WERI-Rb-1 (cell line): Measurements from ENCODE around the gene GPATCH8.

Experiments used
- DNase-seq: peaks from one replicate; pipeline ENCODE4 v3.0.0-alpha.2; 2020
- H3K27ac ChIP-seq: fragments of 250-450 bp; sonication (Bioruptor Pico); 2 replicates; pipeline ENCODE4 v1.5.1; 2020; ENCODE audit warnings: mild to moderate bottlenecking, moderate library complexity
- H3K27me3 ChIP-seq: fragments of 250-450 bp; sonication (Bioruptor Pico); 2 replicates; pipeline ENCODE4 v1.5.1; 2021; ENCODE audit warnings: mild to moderate bottlenecking, low read depth, moderate library complexity; ENCODE audit not compliant: insufficient read depth, severe bottlenecking
- H3K36me3 ChIP-seq: fragments of 250-450 bp; sonication (Bioruptor Pico); 2 replicates; pipeline ENCODE4 v1.5.1; 2020; ENCODE audit warnings: mild to moderate bottlenecking, moderate library complexity
- H3K4me3 ChIP-seq: 2 replicates; pipeline ENCODE4 v1.5.1; 2011; ENCODE audit warnings: low read depth, mild to moderate bottlenecking, control low read depth, low read length
- H3K9me3 ChIP-seq: fragments of 250-450 bp; sonication (Bioruptor Pico); 2 replicates; pipeline ENCODE4 v1.5.1; 2021; ENCODE audit warnings: mild to moderate bottlenecking, moderate library complexity; ENCODE audit not compliant: severe bottlenecking
- CTCF ChIP-seq: IDR thresholded peaks from 2 replicates; pipeline ENCODE4 v1.5.1; 2011; ENCODE audit warnings: low read depth, mild to moderate bottlenecking, control low read depth, inconsistent platforms, low read length

GPATCH8 gene

GRCh38 chr17:44451016-44451627 lies 52.1 kb downstream of the GPATCH8 start:
- no peak for TF ChIP-seq CTCF
- no peak overlapping the region for H3K4me3 ChIP-seq
- H3K27ac ChIP-seq = no peak overlapping the region
- H3K27me3 ChIP-seq = no peaks in the 10 kb centered on the region
- peaks cover 17% of the 10 kb centered on the region for H3K36me3 ChIP-seq
- H3K9me3 ChIP-seq = no peaks in the 10 kb centered on the region
- no peak for DNase-seq

GRCh38 chr17:44448412-44448811 lies 54.8 kb downstream of the GPATCH8 start:
- peaks cover 9% of the 10 kb centered on the region for H3K36me3 ChIP-seq
- no peak overlapping the region for H3K27ac ChIP-seq
- TF ChIP-seq CTCF = no peak
- no peaks in the 10 kb centered on the region for H3K9me3 ChIP-seq
- H3K27me3 ChIP-seq = no peaks in the 10 kb centered on the region
- DNase-seq = no peak
- H3K4me3 ChIP-seq = no peak overlapping the region

GRCh38 chr17:44444735-44445105 lies 58.5 kb downstream of the GPATCH8 start:
- DNase-seq = no peak
- Histone ChIP-seq H3K27ac (no peak overlapping the region), H3K36me3 (peaks cover 5% of the 10 kb centered on the region), H3K4me3 (no peak overlapping the region), H3K9me3 (no peaks in the 10 kb centered on the region), H3K27me3 (no peaks in the 10 kb centered on the region)
- no peak for TF ChIP-seq CTCF

- Histone ChIP-seq H3K36me3 (peaks cover 5% of the 10 kb centered on the region), H3K9me3 (no peaks in the 10 kb centered on the region), H3K27me3 (no peaks in the 10 kb centered on the region), H3K4me3 (no peak overlapping the region), H3K27ac (no peak overlapping the region)
- no peak for DNase-seq
- no peak for TF ChIP-seq CTCF
These were observed 60.4 kb downstream of the GPATCH8 start for GRCh38 chr17:44442806-44443205.

- DNase-seq = no peak
- Histone ChIP-seq H3K4me3 (no peak overlapping the region), H3K27ac (no peak overlapping the region), H3K9me3 (no peaks in the 10 kb centered on the region), H3K36me3 (peaks cover 14% of the 10 kb centered on the region), H3K27me3 (no peaks in the 10 kb centered on the region)
- TF ChIP-seq CTCF = no peak
These were observed 64.0 kb downstream of the GPATCH8 start for GRCh38 chr17:44439168-44439567.

GRCh38 chr17:44438636-44439035 lies 64.6 kb downstream of the GPATCH8 start:
- Histone ChIP-seq H3K4me3 (no peak overlapping the region), H3K27me3 (no peaks in the 10 kb centered on the region), H3K27ac (no peak overlapping the region), H3K9me3 (no peaks in the 10 kb centered on the region), H3K36me3 (peaks cover 19% of the 10 kb centered on the region)
- no peak for TF ChIP-seq CTCF
- DNase-seq = no peak
